Amniotic epithelial cell (primary cell): ENCODE measurements around the gene YBX2.
"Not testable (repeated sequence)": the region's sequence is repeated elsewhere in the genome, so short reads cannot be mapped to it uniquely, and the experiment has no call there.

Experiments
- DNase-seq: peaks from one replicate; pipeline ENCODE4 v3.0.0-alpha.2; 2010; ENCODE audit warnings: low read depth

YBX2 gene

DNA sequence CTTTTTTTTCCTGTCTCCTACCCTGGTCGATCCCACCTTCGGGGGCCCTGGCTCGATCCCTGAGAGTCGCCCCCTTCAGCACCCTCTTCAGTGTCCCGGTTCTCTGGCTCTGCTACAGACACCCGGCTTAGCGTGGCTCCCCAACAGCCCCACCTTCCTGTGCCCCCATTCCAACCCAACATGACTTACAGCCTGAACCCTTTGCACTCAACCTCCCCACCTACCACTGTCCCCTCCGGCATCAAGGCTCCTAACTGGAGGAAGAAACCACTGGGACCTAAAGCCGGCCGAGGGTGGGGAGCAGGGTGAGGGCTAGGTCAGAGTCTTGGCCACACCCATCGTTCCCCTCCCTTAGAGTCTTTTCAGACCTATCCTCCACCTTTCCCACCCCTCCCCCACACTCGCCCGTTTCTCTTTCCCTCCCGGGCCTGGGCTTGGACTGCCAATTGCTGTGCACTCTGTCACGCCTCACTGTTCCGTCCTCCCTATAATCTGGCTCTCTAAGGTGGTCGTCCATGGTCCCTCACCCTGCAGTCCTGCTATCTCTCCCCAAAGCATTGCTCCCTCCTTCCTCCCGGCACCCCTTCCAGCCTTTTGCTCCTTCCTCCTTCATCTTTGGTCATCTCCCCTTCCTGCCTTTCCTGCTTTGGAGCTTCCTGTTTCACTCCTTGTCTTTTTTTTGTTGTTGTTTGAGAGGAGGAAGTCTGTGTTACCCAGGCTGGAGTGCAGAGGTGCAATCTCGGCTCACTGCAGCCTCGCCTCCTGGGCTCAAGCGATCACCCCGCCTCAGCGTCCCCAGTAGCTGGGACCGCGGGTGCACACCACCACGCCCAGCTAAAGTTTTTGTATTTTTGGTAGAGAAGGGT, 31.3 kb downstream of the YBX2 start:
- DNase-seq: no peak

DNA sequence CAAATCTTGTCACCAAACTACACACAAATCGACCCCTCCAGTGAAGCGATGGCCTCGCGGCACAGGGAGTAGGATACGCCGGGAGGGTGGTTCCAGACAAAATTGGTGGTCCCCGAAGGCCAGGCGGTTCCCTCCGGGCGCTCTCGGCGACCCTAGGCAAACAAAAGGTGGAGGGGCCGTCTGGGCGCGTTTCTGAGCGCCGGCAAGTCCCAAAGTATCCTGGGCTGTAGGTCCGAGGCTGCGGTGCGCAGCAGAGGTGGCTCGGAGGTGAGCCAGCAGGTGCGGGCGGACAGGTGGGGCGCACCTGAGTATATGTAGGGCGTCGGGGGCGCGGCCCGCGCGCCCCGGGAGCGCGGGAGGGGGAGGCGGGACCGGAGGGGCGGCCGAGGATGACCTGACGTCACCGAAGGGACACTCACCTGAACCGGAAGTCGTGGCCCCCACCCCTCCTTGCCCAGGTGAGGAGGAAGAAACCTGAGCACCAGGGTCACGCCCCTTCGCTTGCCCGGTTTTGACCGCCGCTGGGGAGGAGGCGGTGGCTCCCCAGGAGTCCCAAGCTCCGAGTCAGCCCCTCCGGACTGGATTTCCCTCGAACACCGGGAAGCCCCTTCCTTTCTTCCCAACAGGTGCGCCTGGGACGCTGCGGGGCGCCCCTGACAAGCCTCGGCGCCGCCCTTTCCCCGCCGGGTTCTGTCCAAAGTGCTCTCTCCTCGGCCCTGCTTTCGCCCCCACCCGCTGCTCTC, 32.1 kb downstream of the YBX2 start, which contains the start of gene CLDN7:
CLDN7 (minus strand) TSS at position 287 of the 743 bp plus-strand sequence. CDS start 435 bp downstream, outside the sequence.
- no peak for DNase-seq

DNA sequence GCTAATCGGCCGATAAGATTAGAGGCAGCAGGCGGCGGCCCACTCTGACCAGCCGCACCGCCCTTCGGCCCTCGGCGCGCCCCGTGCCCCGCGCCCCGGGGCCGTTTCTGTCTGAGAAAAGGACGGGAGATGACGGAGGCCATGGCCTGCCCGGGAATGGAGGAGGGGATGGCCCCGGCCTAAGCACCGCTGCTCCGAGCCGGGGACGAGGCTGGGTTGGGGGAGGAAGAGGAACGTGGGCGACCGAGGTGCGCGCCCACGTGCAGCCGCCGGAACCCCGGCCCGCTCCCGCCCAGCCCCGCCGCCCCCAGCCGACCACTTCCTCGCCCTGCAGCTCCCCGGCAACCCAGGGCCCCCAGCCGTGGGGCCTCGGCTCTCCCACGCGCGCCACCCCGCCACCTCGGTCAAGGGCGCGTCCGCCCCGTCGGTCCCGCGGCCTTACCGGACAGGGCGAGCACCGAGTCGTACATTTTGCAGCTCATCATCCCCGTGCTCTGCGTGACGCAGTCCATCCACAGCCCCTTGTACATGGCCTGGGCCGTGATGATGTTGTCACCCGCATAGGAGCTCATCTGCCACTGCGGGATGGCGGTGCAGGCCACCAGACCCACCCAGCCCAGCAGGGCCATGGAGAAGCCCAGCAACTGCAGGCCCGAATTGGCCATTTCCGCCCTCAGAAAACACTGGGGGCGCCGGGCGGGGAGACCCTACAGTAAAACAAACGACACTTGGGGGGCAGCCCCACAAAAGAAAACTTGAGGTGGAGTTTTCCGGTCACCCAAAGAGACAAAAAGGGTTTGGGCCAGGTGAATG, 32.9 kb downstream of the YBX2 start:
- DNase-seq: no peak

DNA sequence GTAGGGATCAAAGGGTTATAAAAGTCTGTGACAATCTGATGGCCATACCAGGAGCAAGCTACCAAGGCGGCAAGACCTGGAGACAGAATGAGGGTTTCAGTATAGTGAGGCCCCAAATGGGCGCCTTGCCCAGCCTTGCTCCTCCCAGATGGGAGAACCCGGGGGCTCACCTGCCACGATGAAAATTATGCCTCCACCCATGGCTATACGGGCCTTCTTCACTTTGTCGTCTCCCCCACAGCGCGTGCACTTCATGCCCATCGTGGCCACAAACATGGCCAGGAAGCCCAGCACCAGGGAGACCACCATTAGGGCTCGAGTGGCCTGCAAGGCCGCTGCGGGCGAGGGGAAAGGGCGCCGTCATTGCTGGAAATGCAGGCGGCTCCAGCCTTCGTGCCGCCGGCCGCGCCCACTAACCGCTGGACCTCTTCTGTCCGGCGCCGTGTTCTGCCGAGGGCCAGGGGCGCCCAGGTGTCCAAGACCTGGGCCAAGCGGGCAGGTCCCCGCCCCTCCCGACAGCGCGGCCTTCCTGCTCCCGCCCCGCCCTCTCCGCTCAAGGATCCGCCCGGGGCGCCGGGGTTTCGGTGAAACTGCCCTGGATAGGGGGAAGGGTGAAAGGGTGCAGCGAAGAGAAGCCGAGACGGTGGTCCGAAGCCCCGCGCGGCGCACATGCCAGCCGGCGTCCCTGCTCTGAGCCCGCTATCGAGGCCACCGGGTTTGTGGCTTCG, 33.6 kb downstream of the YBX2 start:
- DNase-seq: no peak

DNA sequence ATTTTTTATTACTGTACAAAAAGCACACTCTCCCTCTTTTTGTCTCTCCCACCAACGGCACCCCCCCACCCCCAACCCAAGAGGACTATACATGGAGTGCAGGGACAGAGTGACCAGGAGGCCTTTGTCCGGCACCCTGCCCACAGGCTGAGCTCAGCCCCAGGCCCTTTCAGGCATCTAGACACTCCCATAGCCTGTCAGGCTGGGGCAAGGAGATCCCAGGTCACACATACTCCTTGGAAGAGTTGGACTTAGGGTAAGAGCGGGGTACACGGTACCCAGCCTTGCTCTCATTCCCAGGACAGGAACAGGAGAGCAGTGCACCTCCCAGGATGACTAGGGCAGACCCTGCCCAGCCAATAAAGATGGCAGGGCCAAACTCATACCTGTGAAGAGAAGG, 34.3 kb downstream of the YBX2 start:
- no peak for DNase-seq

DNA sequence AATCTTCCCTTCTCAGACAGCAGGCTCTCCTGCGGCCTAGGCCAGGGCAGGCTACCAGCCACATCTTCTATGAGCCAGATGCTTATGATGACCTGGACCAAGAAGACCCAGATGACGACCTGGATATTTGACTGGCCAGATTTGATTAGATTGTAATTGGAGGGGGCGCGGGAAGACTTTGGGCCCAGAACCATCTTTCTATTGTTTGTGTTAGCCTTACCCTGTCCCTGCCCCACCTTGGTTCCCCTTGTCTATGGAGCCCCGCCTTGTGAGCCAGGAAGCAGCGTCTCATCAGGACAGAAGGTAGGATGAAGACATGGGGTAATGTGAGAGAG, 34.9 kb downstream of the YBX2 start:
- DNase-seq: no peak

DNA sequence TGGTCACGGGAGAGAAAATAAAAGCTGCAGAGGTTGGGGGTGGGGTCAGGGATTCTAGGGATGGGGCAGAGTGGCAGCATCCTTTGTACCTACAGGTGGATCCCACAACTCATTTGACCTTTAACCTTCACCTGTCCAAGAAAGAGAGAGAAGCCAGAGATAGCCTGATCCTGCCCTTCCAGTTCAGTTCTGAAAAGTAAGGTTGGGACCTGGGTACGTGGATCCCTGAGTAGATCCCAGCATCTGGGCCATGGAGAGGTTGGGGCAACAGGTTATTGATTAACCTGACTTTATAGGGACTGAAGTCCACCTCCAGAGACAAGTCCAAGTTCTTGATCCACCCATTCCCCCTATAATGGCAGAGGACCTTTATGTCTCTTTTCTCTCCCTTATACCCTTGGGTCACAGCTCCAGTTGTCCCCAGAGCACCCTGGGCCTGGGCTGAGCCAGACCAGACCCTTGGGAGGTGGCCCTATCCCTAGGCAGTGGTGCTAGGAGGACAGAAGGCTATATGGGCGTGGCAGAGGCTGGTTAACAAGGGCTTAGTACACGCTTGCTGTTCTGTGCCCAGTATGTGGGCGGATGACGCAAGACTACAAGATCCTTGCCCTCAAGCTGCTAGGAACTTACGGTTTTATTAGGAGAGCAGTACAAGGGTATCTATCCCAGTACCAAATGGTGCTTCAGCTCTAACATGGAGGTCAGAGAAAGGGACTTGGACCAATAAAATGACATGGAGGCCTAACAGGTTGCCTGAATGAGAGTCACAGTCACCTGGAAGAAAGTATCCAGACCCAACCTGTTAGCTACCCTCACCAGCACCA, 35.5 kb downstream of the YBX2 start:
- peak; percentile 65 for DNase-seq

DNA sequence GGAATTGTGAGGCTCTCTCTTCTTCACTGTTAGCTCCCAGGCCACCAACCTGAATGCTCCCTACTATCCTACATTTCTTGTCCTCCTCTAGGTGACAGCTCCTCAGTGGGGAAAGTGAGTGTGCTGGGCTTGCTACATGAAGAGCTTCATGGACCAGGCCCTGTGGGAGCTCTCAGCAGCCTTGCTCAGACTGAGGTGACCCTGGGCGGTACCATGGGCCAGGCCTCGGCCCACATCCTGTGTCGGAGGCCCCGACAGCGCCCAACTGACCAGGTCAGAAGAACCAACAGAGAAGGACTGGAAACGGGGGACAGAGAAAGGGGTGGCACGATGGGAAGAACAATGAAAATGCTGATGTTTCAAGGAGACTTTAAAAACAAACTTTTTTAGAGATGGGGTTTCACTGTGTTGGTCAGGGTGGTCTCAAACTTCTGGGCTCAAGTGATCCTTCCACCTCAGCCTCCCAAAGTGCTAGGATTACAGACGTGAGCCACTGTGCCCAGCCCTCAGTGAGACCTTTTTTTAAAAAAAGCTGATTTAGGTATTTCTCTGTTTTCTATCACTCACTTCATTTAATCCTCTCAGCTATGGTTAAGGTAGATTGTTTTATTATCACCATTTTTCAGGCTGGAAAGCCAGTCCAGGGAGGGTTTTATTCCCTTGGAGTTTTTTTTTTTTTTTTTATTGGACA, 37.5 kb downstream of the YBX2 start:
- no peak for DNase-seq

DNA sequence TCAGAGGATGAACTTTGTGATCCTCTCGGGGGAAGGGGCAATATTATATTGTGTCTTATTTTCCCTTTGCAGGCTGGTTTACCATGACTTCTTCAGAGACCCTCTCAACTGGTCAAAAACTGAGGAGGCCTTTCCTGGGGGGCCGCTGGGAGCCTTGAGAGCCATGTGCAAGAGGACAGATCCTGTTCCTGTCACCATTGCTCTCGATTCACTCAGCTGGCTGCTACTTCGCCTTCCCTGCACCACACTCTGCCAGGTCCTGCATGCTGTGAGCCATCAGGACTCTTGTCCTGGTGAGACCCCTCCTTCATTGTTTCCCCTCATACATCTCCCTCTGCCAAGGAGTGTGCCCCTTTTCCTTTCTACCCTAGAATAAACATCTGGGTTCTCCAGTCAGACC, 39.9 kb downstream of the YBX2 start:
- DNase-seq: no peak

DNA sequence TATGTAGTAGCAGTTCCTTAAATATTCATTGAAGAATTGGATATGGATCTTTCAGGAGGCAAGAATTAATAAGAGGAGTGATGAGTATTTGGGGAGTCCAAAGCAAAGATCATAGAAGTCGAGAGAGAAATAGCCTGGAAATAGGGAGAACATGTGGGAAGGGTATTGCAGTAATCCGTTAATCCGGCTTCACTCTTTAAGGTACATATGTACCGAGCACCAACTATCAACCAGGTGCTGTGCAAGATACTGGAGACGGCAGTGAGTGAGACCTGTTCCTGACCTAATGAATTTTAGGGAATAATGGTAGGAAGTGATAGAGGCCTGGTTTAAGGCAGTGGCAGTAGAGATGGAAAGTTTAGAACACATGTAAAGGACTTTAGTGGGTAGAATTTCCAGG, 41.4 kb downstream of the YBX2 start:
- DNase-seq: no peak

DNA sequence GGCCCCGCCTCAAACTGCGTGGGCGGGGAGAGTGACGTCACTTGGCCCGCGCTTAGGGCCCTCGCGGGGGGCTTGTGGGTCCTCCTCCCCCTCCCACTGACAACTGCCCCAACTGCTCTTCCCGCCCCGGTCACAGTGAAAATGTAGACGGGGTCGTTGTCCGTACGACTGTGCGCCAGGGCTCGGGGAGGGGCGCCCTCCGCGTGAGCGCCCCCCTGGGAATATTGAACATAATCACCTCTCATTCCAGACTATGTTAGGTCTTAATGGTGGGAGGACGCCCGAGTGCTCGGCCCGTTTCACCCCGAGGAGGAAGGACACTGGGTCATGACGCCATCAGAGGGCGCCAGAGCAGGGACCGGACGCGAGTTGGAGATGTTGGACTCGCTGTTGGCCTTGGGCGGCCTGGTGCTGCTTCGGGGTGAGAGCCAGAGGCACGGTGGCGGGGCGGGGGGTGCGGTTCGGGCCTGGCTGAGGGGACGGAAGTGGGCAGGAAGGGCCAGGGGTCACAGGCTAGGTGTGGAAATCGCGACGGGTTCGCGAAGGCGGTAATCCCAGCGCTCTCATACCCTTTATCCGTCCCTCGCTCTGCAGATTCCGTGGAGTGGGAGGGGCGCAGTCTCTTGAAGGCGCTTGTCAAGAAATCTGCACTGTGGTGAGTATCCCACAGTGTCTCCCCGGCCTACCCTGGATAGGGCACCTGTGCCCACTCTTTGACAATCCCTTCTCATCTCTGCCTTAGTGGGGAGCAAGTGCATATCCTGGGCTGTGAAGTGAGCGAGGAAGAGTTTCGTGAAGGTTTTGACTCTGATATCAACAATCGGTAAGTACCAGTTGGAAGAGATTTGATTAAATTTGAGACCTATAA, 42.0 kb downstream of the YBX2 start, which contains the start of gene ELP5:
ELP5 (plus strand) TSS at position 40 of the 868 bp plus-strand sequence; CDS start at position 376, 336 bp downstream.
- DNase-seq: peak; percentile 90

DNA sequence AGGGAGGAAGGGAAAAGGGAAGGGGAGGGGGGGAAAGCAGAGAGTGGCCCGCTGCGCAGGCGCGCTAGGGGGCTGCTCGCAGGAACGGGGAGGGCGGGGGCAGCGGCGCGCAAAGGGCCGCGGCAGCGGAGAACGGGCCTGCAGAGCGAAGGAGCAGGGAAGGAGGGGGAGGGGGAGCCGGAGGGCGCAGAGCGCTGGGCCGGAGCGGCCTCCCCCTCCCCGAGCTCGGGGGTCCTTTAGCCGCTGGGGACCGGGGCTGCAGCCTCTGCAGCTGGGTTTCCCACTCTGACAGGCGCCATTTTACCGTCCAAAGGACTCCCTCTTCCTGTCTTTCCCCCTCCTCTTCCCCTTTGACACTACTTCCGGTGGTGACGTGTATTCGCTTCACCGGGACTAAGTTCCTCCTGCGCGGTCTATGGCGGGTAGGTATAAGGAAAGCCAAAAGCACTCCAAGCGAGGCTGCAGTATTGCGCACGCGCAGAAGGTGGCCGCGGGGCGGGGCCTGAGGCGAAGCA, 42.7 kb downstream of the YBX2 start, which contains the start of gene CTDNEP1:
CTDNEP1 (minus strand) TSS at position 74 of the 515 bp plus-strand sequence. CDS start 438 bp downstream, outside the sequence.
- DNase-seq: peak; percentile 100

DNA sequence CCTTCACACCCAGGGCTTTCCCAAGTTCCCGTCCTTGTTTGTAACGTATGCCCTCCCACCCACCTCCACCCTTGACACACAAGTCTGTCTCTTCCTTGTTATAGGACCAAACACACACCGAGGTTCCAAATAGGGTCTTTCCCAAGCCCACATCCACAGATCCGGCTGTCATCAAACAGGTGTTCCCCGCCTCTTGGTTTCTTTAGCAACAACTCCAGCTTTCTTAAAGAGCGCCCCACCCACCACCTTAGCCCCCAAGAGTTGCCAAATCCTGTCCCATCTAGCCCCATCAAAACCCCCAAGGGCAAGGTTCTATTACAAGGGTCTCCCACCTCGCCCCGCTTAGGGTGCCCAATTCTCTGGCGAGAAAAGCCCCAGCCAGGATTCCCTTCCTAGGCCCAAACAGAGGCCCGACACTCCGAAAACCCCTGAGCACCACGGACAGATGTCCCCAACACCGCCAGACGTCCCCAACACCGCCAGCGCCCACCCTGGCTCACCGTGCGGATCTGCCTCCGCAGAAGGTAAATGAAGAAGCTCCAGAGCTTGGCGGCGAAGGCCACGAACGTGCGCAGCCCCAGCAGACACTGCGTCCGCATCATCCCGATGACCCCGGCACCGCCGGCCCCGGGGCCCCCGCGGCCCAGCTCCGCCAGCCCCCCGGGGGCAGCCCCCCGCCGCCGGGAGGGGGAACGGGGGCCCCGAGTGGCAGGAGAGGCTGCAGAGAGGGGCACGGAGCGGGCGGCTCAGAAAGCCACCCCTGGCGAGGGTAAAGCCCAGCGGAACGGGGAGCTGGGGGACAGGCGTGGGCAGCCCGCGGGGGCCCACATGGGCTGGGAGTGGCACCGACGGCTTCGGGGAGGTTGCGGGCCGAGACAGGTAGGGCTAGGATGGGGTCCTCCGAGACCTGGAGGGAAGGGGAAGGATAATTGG, 43.5 kb downstream of the YBX2 start:
- DNase-seq: no peak

DNA sequence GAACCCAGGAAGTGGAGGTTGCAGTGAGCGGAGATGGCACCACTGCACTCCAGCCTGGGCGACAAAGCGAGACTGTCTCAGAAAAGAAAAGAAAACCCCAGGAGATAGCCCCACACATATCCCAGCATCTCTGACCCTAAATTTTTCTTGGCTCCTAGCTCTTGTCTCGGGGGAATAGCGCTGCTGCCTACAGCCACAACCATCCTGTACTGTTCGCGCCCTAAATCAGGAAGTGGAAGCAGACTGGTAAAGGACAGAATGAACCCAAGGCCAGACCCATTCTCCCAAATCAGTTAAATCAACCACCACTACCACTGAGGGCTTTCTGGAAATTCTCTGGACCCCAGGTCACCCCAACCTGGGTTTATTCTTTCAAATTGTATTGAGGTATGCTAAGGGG, 44.6 kb downstream of the YBX2 start:
- DNase-seq: no peak

DNA sequence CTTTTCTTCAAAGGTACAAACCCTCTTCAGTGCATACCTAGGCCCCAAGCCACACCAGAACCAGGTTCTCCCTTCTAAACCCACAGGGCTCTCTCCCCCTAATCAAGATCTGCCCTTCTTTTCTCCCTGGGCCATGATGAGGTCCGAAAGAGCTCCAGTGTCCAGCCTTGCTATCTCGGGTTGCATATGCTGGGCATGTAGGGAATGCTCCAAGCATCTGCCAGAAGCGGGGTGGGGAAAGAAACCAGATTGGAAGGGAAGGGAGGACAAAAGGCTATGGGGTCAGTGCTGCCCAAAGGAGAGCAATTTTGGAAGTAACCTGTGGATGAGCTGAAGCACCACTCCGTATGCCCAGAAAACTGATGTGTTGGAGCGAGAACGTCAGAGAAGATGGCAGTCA, 45.2 kb downstream of the YBX2 start:
- DNase-seq: no peak

DNA sequence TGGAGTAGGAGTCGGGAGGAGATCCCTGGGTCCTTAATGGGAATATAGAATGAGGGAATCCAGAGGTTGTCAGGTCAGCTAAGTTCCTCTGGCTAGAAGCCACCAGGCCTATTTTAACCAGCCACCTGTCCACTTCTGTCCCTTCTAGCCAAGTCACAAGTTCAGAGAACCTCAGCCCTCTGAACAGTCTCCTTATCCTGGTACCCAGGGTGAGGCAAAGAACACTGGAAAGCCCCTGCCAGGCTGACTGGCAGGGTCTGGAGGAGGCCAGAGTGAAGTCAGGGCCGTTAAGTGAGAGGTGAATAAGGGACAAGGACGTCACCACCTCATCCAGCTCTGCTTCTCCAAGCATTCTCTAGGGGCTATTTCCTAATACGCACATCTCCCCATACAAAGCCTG, 45.6 kb downstream of the YBX2 start:
- no peak for DNase-seq

DNA sequence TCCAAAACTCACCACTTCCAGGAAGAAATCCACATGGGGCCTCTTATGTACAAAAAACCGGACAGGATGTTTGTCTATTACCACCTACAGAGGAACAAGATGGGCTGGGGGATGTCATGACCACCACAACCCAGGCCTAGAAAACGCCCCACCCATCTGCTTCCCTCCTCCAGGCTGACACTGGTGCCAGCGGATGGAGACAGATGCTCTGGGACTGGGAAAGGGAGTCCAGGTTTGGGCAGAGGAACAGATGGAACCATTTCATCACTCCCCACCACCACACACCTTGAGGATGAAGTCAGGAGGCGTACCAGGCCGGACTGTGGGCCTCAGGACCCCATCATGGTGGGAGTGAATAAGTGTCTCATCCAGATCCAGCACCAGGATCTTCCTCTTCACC, 47.7 kb downstream of the YBX2 start:
- DNase-seq: no peak

DNA sequence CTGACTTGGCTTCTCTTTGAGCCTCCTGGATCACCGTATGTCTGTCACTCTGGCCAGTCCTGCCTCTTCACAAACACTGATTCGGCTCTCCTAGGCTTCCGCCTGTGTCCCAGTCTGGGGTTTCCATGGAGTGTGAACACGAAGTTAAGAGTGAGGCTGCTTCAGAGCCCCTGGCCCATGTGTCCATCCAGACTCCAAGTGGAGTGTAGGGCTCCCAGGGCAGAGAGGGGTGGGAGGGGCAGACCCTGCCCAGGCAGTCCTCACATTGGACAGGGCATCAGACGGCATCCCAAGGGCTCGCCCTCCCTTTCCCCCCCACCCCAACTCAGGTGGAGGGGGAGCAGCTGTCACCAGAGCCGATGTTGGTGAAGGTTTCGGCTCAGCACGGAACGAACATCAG, 50.6 kb downstream of the YBX2 start:
- DNase-seq: not testable (repeated sequence)
